ENCODE results near the gene CABP7.

Gene CABP7

DNA sequence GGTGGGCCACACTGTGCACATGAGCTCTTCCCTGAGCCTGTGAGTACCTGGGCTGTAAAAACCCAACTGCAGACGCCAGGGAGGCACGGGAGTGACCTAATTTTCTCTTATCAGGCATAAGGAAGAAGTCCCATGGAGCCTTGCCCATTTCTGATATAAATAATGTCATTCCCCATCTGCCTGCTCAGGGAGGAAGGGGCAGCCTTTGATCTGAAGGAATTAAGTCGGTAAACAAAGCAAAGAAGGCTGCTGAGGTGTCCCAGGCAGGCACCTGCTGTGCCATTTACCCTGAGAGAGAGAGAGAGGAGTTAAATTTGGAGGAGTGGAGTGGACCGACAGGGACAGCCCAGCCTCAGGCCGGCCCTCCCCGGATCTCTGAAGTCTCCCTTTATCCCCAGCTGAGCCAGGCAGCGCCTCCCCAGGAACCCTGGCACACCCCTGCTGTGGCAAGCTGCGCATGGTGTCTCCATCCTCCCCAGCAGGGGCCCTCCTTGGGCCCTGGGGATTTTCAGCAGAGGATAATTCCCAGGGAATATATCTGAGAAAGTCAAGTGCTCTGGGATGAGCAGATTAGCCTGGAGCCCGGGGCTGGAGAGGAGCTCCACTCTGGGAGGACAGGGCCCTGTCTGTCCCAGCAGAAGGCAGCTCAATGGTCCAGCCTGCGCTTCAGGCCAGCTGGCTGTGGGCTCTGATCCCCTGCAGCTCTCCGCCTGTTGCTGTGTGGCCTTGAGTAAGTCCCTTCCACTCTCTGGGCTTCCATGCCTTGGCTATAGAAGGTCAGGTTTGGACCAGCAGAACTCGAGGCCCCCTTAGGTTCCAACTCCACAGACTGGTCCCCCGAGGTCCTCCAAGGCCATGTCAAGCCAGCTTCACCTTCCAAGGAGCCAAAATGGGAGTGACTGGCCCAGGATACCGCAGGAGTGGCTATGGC, 17.5 kb upstream of the CABP7 start:
- no peak for DNase-seq

GRCh38 chr22:29702931-29703501, 16.8 kb upstream of the CABP7 start:
- no peak for DNase-seq

GRCh38 chr22:29703569-29704195, 16.1 kb upstream of the CABP7 start:
- no peak for DNase-seq

GRCh38 chr22:29704528-29705285, 15.1 kb upstream of the CABP7 start:
- no peak for DNase-seq

GRCh38 chr22:29705651-29706050, 14.2 kb upstream of the CABP7 start:
- no peak for DNase-seq

- DNase-seq: no peak
Measured at GRCh38 chr22:29706486-29706885, 13.3 kb upstream of the CABP7 start.

GRCh38 chr22:29707010-29707409, 12.8 kb upstream of the CABP7 start:
- no peak for DNase-seq

DNA sequence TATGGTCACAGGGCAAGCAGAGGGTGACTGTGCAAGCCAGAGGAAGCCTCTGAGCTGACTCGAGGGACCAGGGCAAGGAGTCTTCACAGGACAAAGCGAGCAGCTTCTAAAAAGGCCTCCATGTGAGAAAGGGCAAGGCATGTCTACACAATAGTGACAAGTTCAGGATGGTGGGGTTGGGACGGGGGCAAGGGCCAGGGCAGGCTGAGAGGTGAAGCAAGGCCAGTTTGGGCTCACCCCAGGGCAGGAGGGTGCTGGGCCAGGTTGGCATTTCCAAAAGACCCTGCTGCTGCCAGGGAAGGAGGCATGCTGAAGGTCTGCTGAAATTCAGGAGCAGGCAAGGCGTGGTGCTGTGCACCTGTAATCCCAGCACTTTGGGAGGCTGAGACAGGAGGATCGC, 12.3 kb upstream of the CABP7 start:
- DNase-seq: no peak

DNA sequence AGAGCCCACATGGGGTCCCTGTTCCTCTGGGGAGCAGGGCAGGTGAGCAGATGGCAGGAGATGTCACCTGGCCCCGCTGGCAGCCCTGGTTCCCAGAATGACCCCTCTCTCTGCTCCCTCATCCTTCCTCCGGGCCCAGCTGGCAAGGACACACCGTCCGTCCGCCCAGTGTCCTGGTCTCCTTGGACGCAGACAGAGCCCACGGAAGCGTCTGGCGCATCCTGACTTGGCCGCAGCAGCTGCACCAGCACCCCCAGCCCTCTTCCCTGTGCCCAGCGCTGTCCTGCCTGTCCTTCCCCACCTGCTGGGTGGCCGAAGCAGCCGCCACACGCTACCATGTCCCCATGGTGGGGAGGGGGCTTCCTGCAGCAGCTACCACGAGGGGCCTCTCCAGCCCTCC, 9.6 kb upstream of the CABP7 start:
- no peak for DNase-seq

- DNase-seq: no peak
Measured at GRCh38 chr22:29710922-29711593, 8.7 kb upstream of the CABP7 start.

DNA sequence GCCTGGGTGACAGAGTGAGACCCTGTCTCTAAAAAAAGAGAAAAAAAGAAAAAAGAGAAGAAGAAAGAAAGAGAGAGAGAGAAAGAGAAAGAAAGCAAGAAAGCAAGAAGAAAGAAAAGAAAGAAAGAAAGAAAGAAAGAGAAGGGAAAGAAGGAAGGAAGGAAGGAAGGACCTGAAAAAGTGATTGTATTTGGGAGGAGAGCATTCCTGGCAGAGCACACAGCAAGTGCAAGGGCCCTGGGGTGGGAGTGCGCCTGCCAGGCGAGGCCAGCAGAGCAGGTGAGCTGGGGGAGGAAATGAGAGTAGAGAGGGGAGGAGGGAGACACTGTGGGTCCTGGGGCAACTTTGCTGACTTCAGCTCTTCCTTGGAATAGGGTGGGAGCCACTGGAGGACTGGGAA, 7.7 kb upstream of the CABP7 start:
- DNase-seq: no peak

DNA sequence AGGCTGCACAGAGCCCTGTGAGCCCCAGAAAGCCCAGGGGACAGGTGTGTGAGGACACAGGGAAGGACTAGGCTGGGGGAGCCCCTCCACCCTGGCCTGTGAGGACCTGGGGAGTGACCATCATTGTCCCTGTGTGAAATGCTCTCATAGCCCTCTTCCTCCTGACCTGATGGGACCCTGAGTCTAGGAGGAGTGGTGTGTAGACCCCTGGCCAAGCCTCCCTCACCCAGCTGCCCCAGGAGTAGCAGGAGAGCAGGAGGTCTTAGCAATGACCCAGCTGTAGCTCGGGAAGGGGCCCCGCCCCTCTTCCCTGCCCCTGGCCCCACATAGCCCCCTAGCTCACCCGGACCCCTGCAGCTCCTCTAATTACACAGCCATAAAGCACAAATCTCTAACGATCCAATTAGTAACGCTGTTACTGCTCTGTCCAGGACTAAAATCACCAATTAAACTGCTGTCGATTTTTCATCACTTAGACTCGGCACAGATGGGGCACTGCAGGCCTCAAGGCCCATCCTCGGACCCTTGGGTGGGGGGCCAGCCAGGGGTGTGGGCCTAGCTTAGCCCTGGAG, 6.6 kb upstream of the CABP7 start:
- no peak for DNase-seq

- no peak for DNase-seq
Measured at GRCh38 chr22:29715240-29715639, 4.6 kb upstream of the CABP7 start.

- DNase-seq: no peak
Measured at GRCh38 chr22:29715705-29716104, 4.1 kb upstream of the CABP7 start.

DNA sequence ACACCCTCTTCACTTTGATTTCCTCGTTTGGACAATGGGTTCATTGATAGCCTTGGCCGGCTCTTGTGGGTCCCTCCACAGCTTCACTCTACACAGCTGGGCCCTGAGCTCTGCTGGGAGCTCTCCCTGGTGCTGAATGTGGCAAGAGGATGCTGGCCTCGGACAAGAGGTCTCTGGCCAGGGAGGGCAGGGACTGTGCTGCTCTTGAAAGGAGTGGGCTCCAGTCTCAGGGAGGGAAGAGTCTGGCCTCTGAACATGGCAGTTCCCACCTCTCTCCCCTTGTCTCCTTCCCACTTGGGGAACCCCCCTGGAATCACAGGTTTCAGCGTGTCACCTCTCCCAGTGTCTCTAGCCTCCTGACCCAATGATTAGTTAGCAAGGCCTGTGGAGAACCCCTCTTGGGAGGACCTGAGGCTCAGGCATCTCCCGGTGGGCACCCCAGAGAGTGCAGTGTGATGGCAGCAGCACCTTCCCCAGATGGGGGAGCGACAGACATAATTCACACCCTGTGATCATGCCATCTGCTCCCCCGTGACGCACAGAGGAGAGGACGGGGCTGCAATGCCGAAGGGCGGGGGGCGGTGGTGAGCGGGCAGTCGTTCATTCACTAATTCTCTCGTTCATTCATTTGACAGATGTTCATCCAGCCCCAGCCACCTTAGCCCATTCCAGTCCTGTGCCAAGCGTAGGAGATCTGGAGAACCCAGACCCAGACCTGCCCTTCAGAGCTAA, 2.8 kb upstream of the CABP7 start:
- peak; percentile 65 for DNase-seq

GRCh38 chr22:29717789-29718188, 2.0 kb upstream of the CABP7 start:
- DNase-seq: no peak

DNA sequence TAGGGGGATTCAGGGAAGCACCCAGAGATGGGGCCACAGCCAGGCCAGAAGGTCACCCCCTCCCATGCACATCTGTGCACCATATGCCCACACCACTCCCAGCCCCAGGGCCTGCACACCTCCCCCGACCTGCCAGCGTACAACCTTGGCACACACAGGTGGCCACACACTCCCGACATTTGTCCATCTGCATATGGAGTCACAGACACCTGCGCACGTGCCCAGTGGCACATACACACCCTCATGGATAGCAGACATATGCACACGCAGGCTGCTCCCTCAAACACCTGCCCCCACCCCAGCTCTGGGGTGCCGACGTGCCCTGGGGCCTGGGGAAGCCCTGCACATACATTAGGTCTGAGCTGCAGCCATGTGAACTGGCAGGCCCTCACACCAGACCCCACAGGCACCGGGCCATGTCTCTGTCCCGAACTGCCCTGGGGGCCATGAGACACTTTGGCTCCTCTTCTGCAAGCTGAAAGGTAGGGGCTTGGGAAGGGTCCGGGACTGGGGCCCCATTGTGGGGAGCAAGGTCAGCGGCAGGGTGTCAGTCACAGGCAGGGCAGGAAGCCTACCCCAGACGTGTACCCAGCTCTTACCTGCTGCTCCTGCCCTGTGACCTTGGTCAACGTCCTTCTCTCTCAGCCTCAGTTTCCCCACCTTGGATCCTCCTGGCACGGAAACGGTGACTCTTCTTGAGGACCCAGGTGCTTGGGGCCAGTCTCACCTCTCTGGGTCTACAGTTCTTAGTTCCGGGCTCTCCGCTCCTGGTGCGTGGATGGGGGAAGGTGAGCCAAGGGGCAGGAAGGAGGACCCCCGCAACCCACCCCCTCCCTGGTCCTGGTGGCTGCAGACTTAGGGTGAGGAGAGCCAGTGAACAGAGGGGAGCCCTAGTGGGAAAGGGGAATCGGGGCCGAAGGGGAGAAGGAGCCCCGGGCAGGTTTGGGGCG, 579 bp upstream of the CABP7 start:
- no peak for DNase-seq

DNA sequence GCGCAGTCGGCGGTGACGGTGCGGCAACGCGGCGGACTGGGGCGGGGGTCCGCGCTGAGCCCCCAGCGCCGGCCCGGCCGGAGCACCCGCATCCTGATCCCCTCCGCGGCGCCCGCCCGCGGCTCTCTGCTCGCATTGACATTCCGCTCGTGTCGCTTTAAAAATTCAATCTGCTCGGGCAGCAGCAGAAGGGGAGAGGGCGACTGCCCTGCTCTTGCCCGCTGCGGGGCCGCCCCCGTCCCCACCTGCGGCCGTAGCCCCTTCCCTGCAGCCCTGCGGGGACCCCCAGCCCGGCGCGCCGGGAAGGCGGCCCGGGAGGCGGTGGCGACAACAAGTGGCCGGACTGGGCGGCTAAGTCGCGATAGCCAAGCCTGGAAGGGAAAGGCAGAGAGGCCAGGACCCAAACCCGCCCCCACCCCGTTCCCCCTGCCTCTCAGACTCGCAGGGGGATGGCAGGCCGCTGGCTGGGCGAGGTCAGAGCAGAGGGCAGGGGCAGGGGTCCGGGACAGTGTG, 1.1 kb downstream of the CABP7 start:
- no peak for DNase-seq

GRCh38 chr22:29722151-29722550, 2.3 kb downstream of the CABP7 start:
- DNase-seq: no peak

GRCh38 chr22:29722587-29722986, 2.8 kb downstream of the CABP7 start:
- DNase-seq: no peak

All from fibroblast of skin of abdomen (primary cell).